ENCODE results near the gene ANKS1A. TPM values are rescaled to one million over a fixed set of nuclear protein-coding genes. Genes with fewer than 3 reads are reported as not detected.

Gene ANKS1A
- total and polyA plus RNA-seq, 2 experiments from 2014 or later, result 3.2 to 4.4 TPM

GRCh38 chr6:35037664-35038038 lies 148.6 kb downstream of the ANKS1A start:
- no peaks in the 10 kb centered on the region for H3K9me2 ChIP-seq (ENCODE audit: insufficient read depth)
- H4K20me1 ChIP-seq (ENCODE audit: insufficient read depth), result no peaks in the 10 kb centered on the region
- TF ChIP-seq EZH2phosphoT487 (IDR thresholded peaks at IDR 0.05; ENCODE audit: insufficient read depth, low read depth) (no peak), EZH2 (IDR thresholded peaks at IDR 0.05; ENCODE audit: insufficient read depth, poor library complexity, severe bottlenecking) (no peak)
- no peaks in the 10 kb centered on the region for H3K79me2 ChIP-seq (ENCODE audit: insufficient read depth)
- no peak for DNase-seq
- peak overlapping the region; percentile 8 for H3K4me2 ChIP-seq (ENCODE audit: unreplicated experiment)
- H3K9ac ChIP-seq, result no peak overlapping the region
- H3K27me3 ChIP-seq (replicated peaks; ENCODE audit: insufficient read depth), result no peaks in the 10 kb centered on the region
- no peak overlapping the region for H3K4me3 ChIP-seq
- peaks cover 20% of the 10 kb centered on the region for H3K4me1 ChIP-seq (ENCODE audit: insufficient read depth)
- no peak overlapping the region for H2AFZ ChIP-seq
- no peaks in the 10 kb centered on the region for H3K36me3 ChIP-seq (ENCODE audit: low read depth)
- 83 to 93% methylated on average over 2 of the region's 2 CpGs for WGBS, 2 experiments (ENCODE audit: low coverage in 1 of 2, low lambda C conversion rate in 2 of 2, missing lambda C conversion rate in 2 of 2)
- in situ Hi-C loops (cut with MboI), result no loop called here
- H3K27ac ChIP-seq, result no peak overlapping the region
- no peaks in the 10 kb centered on the region for H3K9me3 ChIP-seq (ENCODE audit: low read depth)
- no peaks in the 10 kb centered on the region for H3F3A ChIP-seq (ENCODE audit: insufficient read depth)

- peaks cover 20% of the 10 kb centered on the region for H3K4me1 ChIP-seq (ENCODE audit: insufficient read depth)
Observed at GRCh38 chr6:35038076-35038475, 149.0 kb downstream of the ANKS1A start.

DNA sequence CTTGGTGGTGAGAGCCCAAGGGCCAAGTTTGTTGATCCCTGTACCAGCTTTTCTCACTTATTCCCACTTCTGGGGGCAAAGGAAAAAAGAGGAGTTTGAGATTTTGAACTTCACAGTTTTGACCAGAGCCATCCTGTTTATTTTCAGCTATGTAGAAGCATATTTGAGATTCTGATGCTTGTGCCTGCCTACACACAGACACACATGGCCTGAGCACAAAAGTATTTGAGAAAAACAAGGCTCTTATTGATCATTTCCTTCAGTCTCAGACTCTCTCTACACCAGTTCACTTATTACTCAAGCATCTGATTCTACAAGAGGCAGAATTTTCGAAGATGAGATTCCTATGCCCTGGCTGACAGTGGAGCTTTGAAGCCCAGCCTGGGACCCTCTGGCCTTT lies 151.3 kb downstream of the ANKS1A start:
- no peak overlapping the region for H3K27ac ChIP-seq
- no peak for TF ChIP-seq EZH2 (IDR thresholded peaks at IDR 0.05; ENCODE audit: insufficient read depth, poor library complexity, severe bottlenecking)
- TF ChIP-seq EZH2phosphoT487 (IDR thresholded peaks at IDR 0.05; ENCODE audit: insufficient read depth, low read depth), result no peak

More at GRCh38 chr6:35038076-35038475, 149.0 kb downstream of the ANKS1A start:
- WGBS, 2 experiments (ENCODE audit: low coverage in 1 of 2, low lambda C conversion rate in 2 of 2, missing lambda C conversion rate in 2 of 2), result 56 to 63% methylated on average over 5 of the region's 5 CpGs
- Histone ChIP-seq H3K4me3 (no peak overlapping the region), H3K9me3 (ENCODE audit: low read depth) (no peaks in the 10 kb centered on the region), H3K9ac (no peak overlapping the region), H3K36me3 (ENCODE audit: low read depth) (no peaks in the 10 kb centered on the region), H3F3A (ENCODE audit: insufficient read depth) (no peaks in the 10 kb centered on the region), H3K27ac (no peak overlapping the region), H3K9me2 (ENCODE audit: insufficient read depth) (no peaks in the 10 kb centered on the region), H3K4me2 (ENCODE audit: unreplicated experiment) (peak overlapping the region; percentile 8), H3K79me2 (ENCODE audit: insufficient read depth) (no peaks in the 10 kb centered on the region), H2AFZ (no peak overlapping the region), H3K27me3 (replicated peaks; ENCODE audit: insufficient read depth) (no peaks in the 10 kb centered on the region), H4K20me1 (ENCODE audit: insufficient read depth) (no peaks in the 10 kb centered on the region)
- TF ChIP-seq EZH2phosphoT487 (IDR thresholded peaks at IDR 0.05; ENCODE audit: insufficient read depth, low read depth), result no peak
- no peak for TF ChIP-seq EZH2 (IDR thresholded peaks at IDR 0.05; ENCODE audit: insufficient read depth, poor library complexity, severe bottlenecking)
- peak; percentile 61 for DNase-seq
- in situ Hi-C loops (cut with MboI), result no loop called here

DNA sequence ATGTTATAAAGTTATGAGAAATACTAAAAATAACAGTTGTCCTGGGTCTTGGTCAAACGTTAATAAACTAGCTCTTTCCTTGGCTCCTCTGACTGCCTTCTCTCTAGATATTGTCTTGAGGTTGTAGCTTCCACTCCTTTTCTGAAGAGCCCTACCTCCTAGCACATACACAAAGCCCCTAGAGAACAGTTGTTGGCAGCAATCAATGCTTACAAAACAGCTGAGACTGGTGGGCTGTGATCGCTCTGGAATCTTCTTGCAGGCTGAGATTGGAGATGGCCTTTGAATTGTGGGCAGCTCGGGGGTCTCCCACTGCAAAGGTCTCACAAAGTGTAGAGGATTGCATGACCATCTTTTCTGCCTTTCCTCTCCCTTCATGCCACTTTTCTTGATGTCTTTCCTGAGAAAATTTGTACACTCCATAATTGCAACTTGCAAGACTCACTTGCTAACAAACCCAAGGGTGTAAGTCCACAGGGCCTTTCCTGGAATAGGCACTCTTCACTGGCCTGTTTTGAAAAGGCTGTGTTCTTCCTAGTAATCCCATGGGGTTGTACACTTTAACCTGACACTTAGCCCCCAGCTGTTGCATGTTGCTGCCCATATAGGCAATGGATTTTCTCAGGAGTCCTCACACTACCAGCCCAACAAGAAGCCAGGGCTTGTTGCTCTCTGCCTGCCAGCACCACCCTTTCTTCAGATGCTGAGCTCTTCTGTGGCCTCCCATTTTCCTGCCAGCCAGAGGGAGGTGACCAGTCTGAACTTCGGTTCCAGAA lies 152.2 kb downstream of the ANKS1A start:
- H3K27ac ChIP-seq, result no peak overlapping the region
- H3F3A ChIP-seq (ENCODE audit: insufficient read depth), result peaks cover 26% of the 10 kb centered on the region

More for the DNA sequence above, 151.3 kb downstream of the ANKS1A start:
- Histone ChIP-seq H3K9ac (no peak overlapping the region), H3K27me3 (replicated peaks; ENCODE audit: insufficient read depth) (no peaks in the 10 kb centered on the region), H3K4me1 (ENCODE audit: insufficient read depth) (peaks cover 20% of the 10 kb centered on the region), H4K20me1 (ENCODE audit: insufficient read depth) (no peaks in the 10 kb centered on the region), H3K9me2 (ENCODE audit: insufficient read depth) (no peaks in the 10 kb centered on the region), H3K9me3 (ENCODE audit: low read depth) (no peaks in the 10 kb centered on the region), H2AFZ (no peak overlapping the region), H3K4me3 (no peak overlapping the region), H3K4me2 (ENCODE audit: unreplicated experiment) (no peak overlapping the region), H3F3A (ENCODE audit: insufficient read depth) (peaks cover 19% of the 10 kb centered on the region), H3K79me2 (ENCODE audit: insufficient read depth) (no peaks in the 10 kb centered on the region), H3K36me3 (ENCODE audit: low read depth) (no peaks in the 10 kb centered on the region)
- DNase-seq, result no peak
- 69 to 79% methylated on average over 1 of the region's 1 CpG for WGBS, 2 experiments (ENCODE audit: low coverage in 1 of 2, low lambda C conversion rate in 2 of 2, missing lambda C conversion rate in 2 of 2)
- in situ Hi-C loops (cut with MboI), result no loop called here

More for the DNA sequence above, 152.2 kb downstream of the ANKS1A start:
- 81 to 85% methylated on average over 4 of the region's 4 CpGs for WGBS, 2 experiments (ENCODE audit: low coverage in 1 of 2, low lambda C conversion rate in 2 of 2, missing lambda C conversion rate in 2 of 2)
- Histone ChIP-seq H3K4me3 (no peak overlapping the region), H3K36me3 (ENCODE audit: low read depth) (no peaks in the 10 kb centered on the region), H3K4me1 (ENCODE audit: insufficient read depth) (peaks cover 22% of the 10 kb centered on the region), H3K27me3 (replicated peaks; ENCODE audit: insufficient read depth) (no peaks in the 10 kb centered on the region), H3K9me2 (ENCODE audit: insufficient read depth) (no peaks in the 10 kb centered on the region), H2AFZ (no peak overlapping the region), H3K9me3 (ENCODE audit: low read depth) (no peaks in the 10 kb centered on the region), H3K9ac (no peak overlapping the region), H3K79me2 (ENCODE audit: insufficient read depth) (no peaks in the 10 kb centered on the region), H4K20me1 (ENCODE audit: insufficient read depth) (no peaks in the 10 kb centered on the region), H3K4me2 (ENCODE audit: unreplicated experiment) (no peak overlapping the region)
- no peak for TF ChIP-seq EZH2 (IDR thresholded peaks at IDR 0.05; ENCODE audit: insufficient read depth, poor library complexity, severe bottlenecking)
- TF ChIP-seq EZH2phosphoT487 (IDR thresholded peaks at IDR 0.05; ENCODE audit: insufficient read depth, low read depth), result no peak
- in situ Hi-C loops (cut with MboI), result no loop called here
- no peak for DNase-seq
